GM19351 (cell line): ENCODE data around the gene TRAFD1.

Source experiments
- ATAC-seq: cut with Tn5 transposase; IDR thresholded peaks from one replicate; pipeline ENCODE4 v1.9.1; 2021; ENCODE audit warnings: mild to moderate bottlenecking, moderate library complexity; ENCODE audit not compliant: unreplicated experiment

Gene TRAFD1

GRCh38 chr12:112198120-112198733 lies 72.9 kb downstream of the TRAFD1 start:
- no peak for ATAC-seq

GRCh38 chr12:112199136-112199535 lies 73.8 kb downstream of the TRAFD1 start:
- ATAC-seq: no peak
